ENCODE results near the gene CYP4X1.
"Not testable (repeated sequence)": the region's sequence is repeated elsewhere in the genome, so short reads cannot be mapped to it uniquely, and the experiment has no call there.

The CYP4X1 gene

DNA sequence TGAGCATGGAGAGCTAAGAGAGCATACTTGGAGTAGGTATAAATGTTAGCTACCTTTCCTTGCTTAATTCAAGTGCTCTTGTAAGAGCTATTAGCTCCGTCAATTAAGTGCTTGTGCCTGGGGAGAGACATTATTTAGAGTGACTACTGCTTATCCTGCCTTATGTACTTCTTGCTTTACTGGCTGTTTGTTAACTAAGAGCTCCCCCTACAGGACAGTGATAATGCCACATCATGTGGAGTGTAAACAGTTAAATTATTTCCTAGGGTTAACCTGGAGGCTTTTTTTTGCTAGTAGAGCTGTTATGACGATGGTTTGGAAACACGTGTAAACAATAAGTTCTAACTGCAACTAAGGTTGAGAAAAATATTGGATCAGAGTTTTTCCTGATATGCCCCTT lies 68.0 kb downstream of the CYP4X1 start:
- not testable (repeated sequence) for H3K4me3 ChIP-seq (ENCODE audit: control insufficient read depth, low read depth, low read length)
- TF ChIP-seq, protein P1, sequence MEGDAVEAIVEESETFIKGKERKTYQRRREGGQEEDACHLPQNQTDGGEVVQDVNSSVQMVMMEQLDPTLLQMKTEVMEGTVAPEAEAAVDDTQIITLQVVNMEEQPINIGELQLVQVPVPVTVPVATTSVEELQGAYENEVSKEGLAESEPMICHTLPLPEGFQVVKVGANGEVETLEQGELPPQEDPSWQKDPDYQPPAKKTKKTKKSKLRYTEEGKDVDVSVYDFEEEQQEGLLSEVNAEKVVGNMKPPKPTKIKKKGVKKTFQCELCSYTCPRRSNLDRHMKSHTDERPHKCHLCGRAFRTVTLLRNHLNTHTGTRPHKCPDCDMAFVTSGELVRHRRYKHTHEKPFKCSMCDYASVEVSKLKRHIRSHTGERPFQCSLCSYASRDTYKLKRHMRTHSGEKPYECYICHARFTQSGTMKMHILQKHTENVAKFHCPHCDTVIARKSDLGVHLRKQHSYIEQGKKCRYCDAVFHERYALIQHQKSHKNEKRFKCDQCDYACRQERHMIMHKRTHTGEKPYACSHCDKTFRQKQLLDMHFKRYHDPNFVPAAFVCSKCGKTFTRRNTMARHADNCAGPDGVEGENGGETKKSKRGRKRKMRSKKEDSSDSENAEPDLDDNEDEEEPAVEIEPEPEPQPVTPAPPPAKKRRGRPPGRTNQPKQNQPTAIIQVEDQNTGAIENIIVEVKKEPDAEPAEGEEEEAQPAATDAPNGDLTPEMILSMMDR (conservative IDR thresholded peaks at IDR 0.05; ENCODE audit: control insufficient read depth, insufficient read depth, low read depth, low read length): peak; percentile 5

More for the DNA sequence above, 68.0 kb downstream of the CYP4X1 start:
- DNase-seq (ENCODE audit: low read depth): not testable (repeated sequence)
